GM12872 (cell line): Measurements from ENCODE around the gene TFR2.

Source experiments
- CTCF ChIP-seq: IDR thresholded peaks from 3 replicates; pipeline ENCODE4 v1.5.1; 2011; ENCODE audit warnings: low read depth, mild to moderate bottlenecking, low read length, moderate library complexity; ENCODE audit not compliant: insufficient read depth

The TFR2 gene

GRCh38 chr7:100649826-100650565 is 8.6 kb upstream of the TFR2 start:
- TF ChIP-seq CTCF: no peak

DNA sequence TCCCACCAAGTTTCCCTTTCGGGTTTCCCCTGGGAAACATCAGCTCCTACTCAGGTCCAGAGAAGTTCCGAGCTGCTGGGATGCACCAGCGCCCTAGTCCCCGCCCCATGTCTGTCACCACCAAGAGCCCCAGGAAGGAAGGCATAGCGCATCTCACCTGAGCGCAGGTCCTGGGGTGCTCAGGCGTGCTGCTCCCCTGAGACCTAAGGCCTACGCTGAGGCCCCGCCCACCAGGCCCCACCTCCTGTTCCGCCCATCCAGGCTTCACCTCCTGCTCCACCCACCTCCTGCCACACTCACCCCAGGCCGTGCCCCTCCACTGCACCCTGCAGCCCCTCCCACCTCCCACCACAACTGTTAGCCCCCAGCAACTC is 1.2 kb upstream of the TFR2 start:
- TF ChIP-seq CTCF: no peak

DNA sequence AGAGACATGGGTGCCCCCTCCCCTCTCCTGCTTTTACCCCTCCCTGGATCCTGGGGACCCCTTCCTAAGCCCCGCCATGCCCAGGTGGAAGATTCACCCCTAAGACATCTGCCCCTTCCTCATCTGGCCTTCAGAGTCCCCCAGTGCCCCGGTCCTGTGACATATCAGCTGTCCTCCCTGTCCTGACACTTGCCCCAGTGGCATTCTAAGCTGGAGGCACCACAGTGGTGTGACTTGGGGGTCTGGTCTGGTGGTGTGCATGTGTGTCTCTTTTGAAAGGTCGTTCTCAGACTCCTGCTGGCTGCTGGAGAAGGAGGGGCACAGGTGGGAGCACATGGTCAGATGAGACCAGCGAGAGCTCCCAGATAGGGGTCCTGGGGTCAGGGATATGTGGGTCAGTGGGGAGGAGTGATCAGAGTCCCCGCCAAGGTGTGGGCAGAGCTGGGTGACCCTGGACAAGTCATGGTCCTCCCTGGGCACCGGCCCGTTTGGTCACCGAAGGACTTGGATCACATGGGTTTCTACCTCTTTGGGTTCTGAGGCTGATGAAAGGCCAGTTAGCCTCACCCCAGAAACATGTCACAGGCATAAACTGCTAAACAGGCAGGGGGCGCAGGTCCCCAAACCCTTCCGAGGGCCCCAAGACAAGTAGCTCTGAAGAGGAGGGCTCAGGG is 645 bp upstream of the TFR2 start:
- no peak for TF ChIP-seq CTCF

DNA sequence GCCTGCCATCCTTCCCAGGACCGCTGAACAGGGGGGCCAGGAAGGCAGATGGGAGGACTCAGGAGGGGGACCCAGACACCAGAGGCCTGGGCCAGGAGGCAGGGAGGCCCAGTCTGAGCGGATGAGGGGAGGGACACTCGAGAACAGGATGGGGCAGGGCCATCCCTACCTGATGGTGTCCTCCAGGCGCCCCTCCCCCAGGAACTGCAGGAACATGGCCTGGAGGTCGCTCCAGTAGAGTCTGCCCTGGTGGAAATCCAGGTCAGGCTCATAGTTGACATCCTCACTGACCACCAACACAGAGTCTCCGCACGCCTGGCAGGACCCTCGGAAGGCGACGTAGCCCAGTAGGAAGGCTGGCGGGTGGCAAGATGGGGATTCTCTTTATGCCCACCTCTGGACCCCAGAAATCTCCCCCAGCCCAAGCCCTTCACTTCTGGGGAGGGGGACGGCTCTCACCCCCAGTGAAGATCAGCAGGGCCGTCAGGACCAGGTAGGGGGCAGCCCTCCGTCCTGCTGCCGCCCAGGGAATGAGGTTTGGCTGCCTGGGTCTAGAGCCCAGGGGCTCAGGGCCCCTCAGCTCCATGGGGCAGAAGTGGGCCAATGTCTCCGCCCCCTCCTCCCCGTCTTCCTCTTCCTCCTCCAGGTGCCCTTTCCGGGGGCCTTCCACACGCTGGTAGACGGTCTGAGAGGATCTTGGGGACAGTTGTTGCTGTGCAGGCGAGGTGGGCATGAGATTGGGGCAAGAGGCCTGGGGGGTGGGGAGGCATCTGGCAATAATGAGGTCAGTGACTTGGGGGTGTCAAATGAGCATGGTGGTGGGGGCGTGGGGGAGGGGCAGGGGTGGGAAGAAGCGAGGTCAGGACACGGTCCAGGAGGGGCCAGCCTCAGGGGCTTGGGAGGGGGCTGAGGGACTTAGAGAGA is 573 bp downstream of the TFR2 start:
- TF ChIP-seq CTCF: no peak

GRCh38 chr7:100639995-100640516 is 1.3 kb downstream of the TFR2 start:
- TF ChIP-seq CTCF: no peak

GRCh38 chr7:100632951-100633717 is 8.2 kb downstream of the TFR2 start:
- peak; percentile 68 for TF ChIP-seq CTCF
